B cell (primary cell): Measurements from ENCODE around the gene ASXL2. TPM values are rescaled to one million over a fixed set of nuclear protein-coding genes. Genes with fewer than 3 reads are reported as not detected.

Source experiments
- ATAC-seq: fragments of 200-7000 bp; cut with Tn5 transposase; one replicate; pipeline ENCODE4 v1.10.0; 2021; ENCODE audit warnings: low read depth, mild to moderate bottlenecking, moderate number of reproducible peaks, moderate library complexity
- CTCF ChIA-PET: fragments of 350-600 bp; sonication (Branson Sonifier 250); formaldehyde crosslinking; loops from one replicate; lab custom pipeline; 2021; ENCODE audit warnings: antibody characterized with exemption, inconsistent platforms; lab: Charles Lee
- POLR2A ChIA-PET: fragments of 350-600 bp; sonication (Branson Sonifier 250); formaldehyde crosslinking; loops from one replicate; lab custom pipeline; 2021; ENCODE audit warnings: antibody characterized with exemption; lab: Charles Lee
- DNase-seq: peaks from one replicate; pipeline ENCODE4 v3.0.0; 2013
- H2AFZ ChIP-seq: 2 replicates; pipeline ENCODE4 v1.6.1; 2012; ENCODE audit warnings: mild to moderate bottlenecking, low read depth, low read length; ENCODE audit not compliant: insufficient read depth, poor library complexity, severe bottlenecking
- H3K27ac ChIP-seq, 2 donors: 1 replicate in 1 of 2; 2 replicates in 1 of 2; pipeline ENCODE4 v1.5.1; 2012 to 2013; ENCODE audit warnings: low read length in 2 of 2, mild to moderate bottlenecking in 2 of 2, moderate library complexity in 1 of 2
- H3K27me3 ChIP-seq, 4 experiments: fragments of 200-600 bp in 1 of 4; sonication (generic) in 1 of 4; replicated peaks in 1 of 4; 1 replicate in 2 of 4; 2 replicates in 2 of 4; pipeline versions ENCODE4 v1.6.1 to v1.7.0; 2013 to 2016; ENCODE audit warnings: low read length in 3 of 4, mild to moderate bottlenecking in 2 of 4, mixed read lengths in 1 of 4, moderate library complexity in 1 of 4; ENCODE audit not compliant: insufficient read depth in 4 of 4, control insufficient read depth in 3 of 4; ENCODE audit errors: control extremely low read depth in 1 of 4
- H3K36me3 ChIP-seq, 2 experiments: replicated peaks in 1 of 2; 1 replicate in 1 of 2; 2 replicates in 1 of 2; pipeline versions ENCODE4 v1.6.1 to v1.7.1; 2013; ENCODE audit warnings: low read length in 1 of 2; ENCODE audit not compliant: insufficient read depth in 2 of 2, control insufficient read depth in 1 of 2; ENCODE audit errors: control extremely low read depth in 1 of 2, extremely low read depth in 1 of 2
- H3K4me1 ChIP-seq, 2 donors: fragments of 200-600 bp in 1 of 2; sonication (generic) in 1 of 2; 1 replicate in 1 of 2; 2 replicates in 1 of 2; pipeline versions ENCODE4 v1.5.1 to v1.6.1; 2013 to 2017; ENCODE audit warnings: low read length in 2 of 2; ENCODE audit not compliant: control insufficient read depth in 2 of 2, insufficient read depth in 2 of 2
- H3K4me2 ChIP-seq: replicated peaks from 2 replicates; pipeline ENCODE3; 2012; ENCODE audit warnings: mild to moderate bottlenecking, low read depth, low read length; ENCODE audit not compliant: poor library complexity, severe bottlenecking
- H3K4me3 ChIP-seq, 5 experiments: fragments of 200-600 bp in 1 of 5; sonication (generic) in 1 of 5; 1 replicate in 3 of 5; 2 replicates in 2 of 5; pipeline versions ENCODE4 v1.5.1 to v1.7.0; 2011 to 2016; ENCODE audit warnings: low read length in 4 of 5, mild to moderate bottlenecking in 4 of 5, low read depth in 2 of 5, control low read depth in 1 of 5, moderate library complexity in 1 of 5; ENCODE audit not compliant: insufficient read depth in 1 of 5; ENCODE audit errors: control extremely low read depth in 1 of 5, extremely low read depth in 1 of 5
- H3K79me2 ChIP-seq: fragments of 200-600 bp; sonication (generic); one replicate; pipeline ENCODE4 v1.6.0; 2016; ENCODE audit warnings: low read length; ENCODE audit not compliant: control insufficient read depth, insufficient read depth
- H3K9ac ChIP-seq: fragments of 200-600 bp; sonication (generic); 2 replicates; pipeline ENCODE4 v1.6.1; 2017; ENCODE audit warnings: mild to moderate bottlenecking, low read length, moderate library complexity
- H3K9me3 ChIP-seq, 3 donors: one replicate each; pipeline versions ENCODE4 v1.6.1 to v1.7.1; 2013; ENCODE audit warnings: low read length in 2 of 3; ENCODE audit not compliant: control insufficient read depth in 2 of 3, insufficient read depth in 1 of 3; ENCODE audit errors: control extremely low read depth in 1 of 3
- H4K20me1 ChIP-seq: 2 replicates; pipeline ENCODE4 v1.6.0; 2012; ENCODE audit warnings: mild to moderate bottlenecking, low read length; ENCODE audit not compliant: insufficient read depth, control insufficient read depth, poor library complexity, severe bottlenecking
- H3K27ac Mint-ChIP-seq: one replicate; pipeline ENCODE4 v1.8.0; 2021; ENCODE audit warnings: mixed read lengths
- H3K27me3 Mint-ChIP-seq: one replicate; pipeline ENCODE4 v1.8.0; 2021; ENCODE audit warnings: mixed read lengths
- H3K4me1 Mint-ChIP-seq: one replicate; pipeline ENCODE4 v1.8.0; 2021; ENCODE audit warnings: mixed read lengths
- H3K4me3 Mint-ChIP-seq: one replicate; pipeline ENCODE4 v1.8.0; 2021; ENCODE audit warnings: mixed read lengths
- H3K9me3 Mint-ChIP-seq: one replicate; pipeline ENCODE4 v1.8.0; 2022; ENCODE audit warnings: mixed read lengths; ENCODE audit not compliant: insufficient read depth
- EZH2 ChIP-seq: IDR thresholded peaks from 2 replicates; pipeline ENCODE4 v1.6.1; 2012; ENCODE audit warnings: borderline replicate concordance, low read depth, mild to moderate bottlenecking, moderate library complexity, low read length; ENCODE audit not compliant: insufficient read depth, poor library complexity, severe bottlenecking
- WGBS: methylation state at CpG from one replicate; pipeline ENCODE4 v1.1.5; 2013; ENCODE audit warnings: missing lambda C conversion rate; ENCODE audit not compliant: insufficient coverage; 5-methylcytosine and 5-hydroxymethylcytosine counted together
- intact Hi-C: fragments of 100-400 bp; cut with micrococcal nuclease; formaldehyde crosslinking; loops from one replicate; pipeline ENCODE4 v1.10.0; 2022
- polyA plus RNA-seq: library from polyadenylated mRNA; depleted of rRNA; stranded (reverse); fragments of >200 nt; gene quantifications from 2 replicates; pipeline ENCODE4 v1.2.3, GENCODE V29; 2012
- total RNA-seq, 2 donors: library from RNA; stranded (reverse); fragments of 120-200 nt in 1 of 2; gene quantifications; 1 replicate in 1 of 2; 2 replicates in 1 of 2; pipeline versions ENCODE4 v1.2.3 to v1.2.4, GENCODE V29; 2013 to 2022
- TF ChIP-seq, protein P1 (sequence below): fragments of 200-600 bp; IDR thresholded peaks from one replicate; pipeline ENCODE4 v1.8.0; 2022; ENCODE audit warnings: antibody characterized with exemption, mild to moderate bottlenecking

Gene ASXL2
- total and polyA plus RNA-seq, 2 donors (not counting 1 experiment from before 2014, with no cell fraction given) = 7.6 to 55.0 TPM

DNA sequence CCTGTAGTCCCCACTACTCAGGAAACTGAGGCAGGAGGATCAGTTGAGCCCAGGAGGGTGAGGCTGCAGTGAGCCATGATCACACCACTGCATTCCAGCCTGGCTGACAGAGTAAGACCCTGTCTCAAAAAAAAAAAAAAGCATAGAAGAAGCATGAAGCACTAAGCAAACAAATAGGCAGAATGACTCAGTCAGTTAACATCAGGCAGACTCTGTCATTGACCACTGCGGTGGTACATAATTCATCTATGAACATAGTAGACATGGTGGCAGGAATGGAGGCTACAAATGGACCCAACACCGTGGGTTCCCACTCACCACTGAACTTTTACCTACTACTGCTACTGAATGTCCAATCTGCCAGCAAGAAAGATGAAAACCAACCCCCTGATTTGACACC is 7.6 kb upstream of the ASXL2 start:
- Histone ChIP-seq H3K79me2 (no peaks in the 10 kb centered on the region), H3K4me1 (no peaks in the 10 kb centered on the region), H3K27me3 (peaks cover 0 to 15% (median 4%) of the 10 kb centered on the region in 4 experiments), H4K20me1 (no peaks in the 10 kb centered on the region), H3K4me3 (no peak overlapping the region), H3K36me3 (no peaks in the 10 kb centered on the region), H2AFZ (no peak overlapping the region), H3K4me2 (no peak overlapping the region), H3K27ac (no peak overlapping the region), H3K9me3 (no peaks in the 10 kb centered on the region), H3K9ac (no peak overlapping the region)
- DNase-seq = no peak
- ChIA-PET POLR2A (no interaction called here), CTCF (interaction anchor here (0.7 kb wide), 1 partner anchor 1003 kb away, joined by 4 read pairs; no protein-coding TSS in a partner anchor)
- ATAC-seq = no peak
- intact Hi-C loops = no loop called here
- H3K4me1 Mint-ChIP-seq = no peaks in the 10 kb centered on the region
- no peaks in the 10 kb centered on the region for H3K9me3 Mint-ChIP-seq
- H3K27ac Mint-ChIP-seq = no peak overlapping the region
- TF ChIP-seq, protein P1, sequence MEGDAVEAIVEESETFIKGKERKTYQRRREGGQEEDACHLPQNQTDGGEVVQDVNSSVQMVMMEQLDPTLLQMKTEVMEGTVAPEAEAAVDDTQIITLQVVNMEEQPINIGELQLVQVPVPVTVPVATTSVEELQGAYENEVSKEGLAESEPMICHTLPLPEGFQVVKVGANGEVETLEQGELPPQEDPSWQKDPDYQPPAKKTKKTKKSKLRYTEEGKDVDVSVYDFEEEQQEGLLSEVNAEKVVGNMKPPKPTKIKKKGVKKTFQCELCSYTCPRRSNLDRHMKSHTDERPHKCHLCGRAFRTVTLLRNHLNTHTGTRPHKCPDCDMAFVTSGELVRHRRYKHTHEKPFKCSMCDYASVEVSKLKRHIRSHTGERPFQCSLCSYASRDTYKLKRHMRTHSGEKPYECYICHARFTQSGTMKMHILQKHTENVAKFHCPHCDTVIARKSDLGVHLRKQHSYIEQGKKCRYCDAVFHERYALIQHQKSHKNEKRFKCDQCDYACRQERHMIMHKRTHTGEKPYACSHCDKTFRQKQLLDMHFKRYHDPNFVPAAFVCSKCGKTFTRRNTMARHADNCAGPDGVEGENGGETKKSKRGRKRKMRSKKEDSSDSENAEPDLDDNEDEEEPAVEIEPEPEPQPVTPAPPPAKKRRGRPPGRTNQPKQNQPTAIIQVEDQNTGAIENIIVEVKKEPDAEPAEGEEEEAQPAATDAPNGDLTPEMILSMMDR = no peak
- no peak for TF ChIP-seq EZH2
- no peak overlapping the region for H3K4me3 Mint-ChIP-seq
- H3K27me3 Mint-ChIP-seq = peaks cover 32% of the 10 kb centered on the region
- WGBS = 100% methylated on average over 1 of the region's 2 CpGs

DNA sequence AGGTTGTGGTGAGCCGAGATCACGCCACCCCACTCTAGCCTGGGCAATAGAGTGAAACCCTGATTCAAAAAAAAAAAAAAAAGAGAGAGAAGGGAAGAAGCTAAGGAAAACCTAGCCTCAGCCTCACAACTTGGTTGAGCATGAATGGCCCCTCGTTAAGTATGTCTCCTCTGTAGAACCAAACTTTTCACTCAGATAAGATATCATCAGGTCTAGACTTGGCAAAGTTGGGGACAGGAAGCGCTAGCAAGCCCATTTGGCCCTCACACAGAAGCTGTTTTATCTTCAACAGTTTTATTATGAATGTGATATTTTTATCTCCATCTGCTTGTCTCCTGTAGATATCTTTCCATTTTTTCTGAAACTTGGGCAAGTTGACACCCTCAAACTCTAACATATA is 3.5 kb upstream of the ASXL2 start:
- ChIA-PET POLR2A (interaction anchor here (0.6 kb wide), 1 partner anchor 167 kb away, joined by 3 read pairs; no protein-coding TSS in a partner anchor), CTCF (interaction anchor here (0.6 kb wide), 1 partner anchor 34 kb away, joined by 5 read pairs; no protein-coding TSS in a partner anchor)
- H3K27me3 ChIP-seq = peaks cover 0 to 15% (median 4%) of the 10 kb centered on the region in 4 experiments
- no peak for TF ChIP-seq EZH2
- TF ChIP-seq, protein P1 = no peak
- intact Hi-C loops = no loop called here
- no peak overlapping the region for H3K4me3 ChIP-seq
- Mint-ChIP-seq H3K27me3 (peaks cover 23% of the 10 kb centered on the region), H3K9me3 (no peaks in the 10 kb centered on the region), H3K4me3 (no peak overlapping the region), H3K4me1 (peaks cover 15% of the 10 kb centered on the region), H3K27ac (no peak overlapping the region)
- no peak for DNase-seq
- no peak for ATAC-seq
- H3K27ac ChIP-seq = no peak overlapping the region
- H3K36me3 ChIP-seq = no peaks in the 10 kb centered on the region
- H3K9ac ChIP-seq = no peak overlapping the region
- H4K20me1 ChIP-seq = no peaks in the 10 kb centered on the region
- no peaks in the 10 kb centered on the region for H3K9me3 ChIP-seq
- peaks cover 10 to 13% of the 10 kb centered on the region in 2 donors for H3K4me1 ChIP-seq
- H3K4me2 ChIP-seq = no peak overlapping the region
- H2AFZ ChIP-seq = no peak overlapping the region
- peaks cover 9% of the 10 kb centered on the region for H3K79me2 ChIP-seq
- WGBS = no CpG with 5 or more reads among the region's 4 CpGs
